GM19328 (cell line): ENCODE data around the gene ITGA1.
A peak's percentile ranks its signal among the peaks of the same experiment; 100 is the strongest.
"Not testable (repeated sequence)": the region's sequence is repeated elsewhere in the genome, so short reads cannot be mapped to it uniquely, and the experiment has no call there.

Experiments used
- ATAC-seq: cut with Tn5 transposase; IDR thresholded peaks from one replicate; pipeline ENCODE4 v1.9.1; 2021; ENCODE audit warnings: mild to moderate bottlenecking, moderate library complexity; ENCODE audit not compliant: unreplicated experiment

ITGA1 gene

GRCh38 chr5:52787600-52788504 is at the start of gene ITGA1, which contains the start of gene PELO:
Gene ITGA1, plus strand, starts transcription at chr5:52787916. Its CDS starts 438 bp downstream, at chr5:52788354.
Gene PELO, plus strand, starts transcription at chr5:52787916. Its CDS starts 12,479 bp downstream, at chr5:52800395.
- ATAC-seq, result peak; percentile 79

DNA sequence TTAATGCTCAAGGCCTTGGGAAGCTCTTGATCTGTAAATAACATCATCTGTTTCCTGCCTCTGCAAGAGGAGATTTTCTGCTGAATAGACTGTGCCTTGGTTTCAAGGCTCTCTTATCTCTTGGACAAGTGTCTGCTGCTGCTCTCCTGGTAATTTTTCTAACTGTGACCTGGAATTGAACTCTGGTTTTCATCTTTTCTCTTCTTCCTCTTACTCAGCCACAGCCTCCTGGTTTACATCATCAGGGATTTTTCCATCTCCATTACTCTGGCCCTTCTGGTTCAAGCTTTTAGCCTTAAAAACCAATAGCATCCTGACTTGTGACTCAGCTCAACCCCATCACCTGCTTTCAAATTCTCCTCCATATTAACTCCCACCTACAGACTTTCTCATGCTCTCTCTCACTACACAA is 49.6 kb upstream of the ITGA1 start:
- peak; percentile 47 for ATAC-seq

DNA sequence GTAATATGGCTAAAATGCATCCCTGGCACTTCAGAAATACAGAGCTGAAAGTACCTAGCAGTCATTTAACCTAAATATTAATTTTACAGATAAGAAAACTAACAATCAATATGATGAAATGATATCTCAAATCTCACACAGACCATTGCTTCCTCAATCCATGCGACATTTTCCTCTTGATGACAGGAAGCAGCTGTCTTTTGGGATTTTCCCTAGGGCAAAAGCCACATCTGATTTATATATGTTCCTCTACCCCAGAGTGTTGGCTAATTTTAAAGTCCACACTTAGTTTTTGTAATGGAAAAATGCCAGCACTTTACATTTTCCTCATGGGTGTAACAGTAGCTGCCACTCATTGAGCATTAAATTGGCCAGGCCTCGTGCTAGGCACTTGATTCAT is 47.7 kb upstream of the ITGA1 start:
- ATAC-seq, result no peak

DNA sequence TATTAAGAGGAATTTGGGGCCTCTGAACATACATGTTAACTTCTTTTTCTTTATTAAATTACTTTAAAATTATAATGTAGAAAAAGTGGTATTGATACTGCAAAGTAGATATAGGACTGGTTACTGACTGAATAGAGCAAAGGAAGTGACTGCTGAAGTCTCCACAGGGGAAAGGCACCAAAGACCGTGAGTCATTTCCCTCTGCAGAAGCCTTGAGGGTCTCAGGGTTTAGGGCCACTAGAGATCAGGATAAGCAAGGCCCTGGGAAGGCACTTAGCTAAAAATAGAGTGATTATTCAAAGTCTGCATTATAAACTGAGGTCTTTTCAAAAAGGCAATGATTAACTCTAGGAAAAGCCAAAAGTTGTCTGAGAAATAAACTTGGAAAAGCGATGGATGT is 44.7 kb upstream of the ITGA1 start:
- ATAC-seq, result no peak

DNA sequence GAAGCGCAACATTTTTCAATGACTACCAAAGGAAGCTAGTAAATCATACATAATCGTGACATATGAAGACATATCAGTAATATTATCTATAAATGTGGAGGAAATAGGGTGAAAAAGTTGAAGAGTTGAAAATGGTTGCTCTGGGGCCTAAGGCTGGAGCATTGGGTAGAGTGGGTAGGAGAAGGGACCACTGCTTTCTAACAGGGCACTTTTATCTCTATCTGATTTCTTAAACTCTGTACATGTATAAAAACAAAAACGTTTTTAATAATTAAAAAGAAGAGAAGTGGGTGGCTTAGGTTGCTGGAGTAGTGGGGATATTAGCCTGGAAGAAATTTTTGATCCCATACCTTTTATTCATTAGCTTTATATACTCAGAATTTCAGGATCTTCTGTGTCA is 44.2 kb upstream of the ITGA1 start:
- no peak for ATAC-seq

- ATAC-seq, result peak; percentile 66
These were observed 43.7 kb upstream of the ITGA1 start for GRCh38 chr5:52743970-52744369.

DNA sequence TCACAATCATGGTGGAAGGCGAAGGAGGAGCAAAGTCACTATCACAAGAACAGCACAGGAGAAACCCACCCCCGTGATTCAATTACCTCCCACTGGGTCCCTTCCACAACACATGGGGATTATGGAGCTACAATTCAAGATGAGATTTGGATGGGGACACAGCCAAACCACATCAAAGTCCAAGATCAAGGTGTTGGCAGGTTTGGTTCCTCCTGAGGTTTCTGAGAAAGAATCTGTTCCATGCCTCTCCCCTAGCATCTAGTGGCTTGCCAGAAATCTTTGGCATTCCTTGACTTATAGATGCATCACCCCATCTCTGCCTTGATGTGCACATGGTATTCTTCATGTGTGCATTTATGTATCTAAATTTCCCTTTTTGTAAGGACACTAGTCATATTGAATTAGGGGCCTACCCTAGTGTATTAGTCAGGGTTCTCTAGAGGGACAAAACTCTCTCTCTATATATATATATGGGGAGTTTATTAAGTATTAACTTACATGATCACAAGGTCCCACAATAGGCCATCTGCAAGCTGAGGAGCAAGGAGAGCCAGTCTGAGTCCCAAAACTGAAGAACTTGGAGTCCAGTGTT is 42.8 kb upstream of the ITGA1 start:
- ATAC-seq, result not testable (repeated sequence)

- ATAC-seq, result no peak
These were observed 41.2 kb upstream of the ITGA1 start for GRCh38 chr5:52746539-52746938.

DNA sequence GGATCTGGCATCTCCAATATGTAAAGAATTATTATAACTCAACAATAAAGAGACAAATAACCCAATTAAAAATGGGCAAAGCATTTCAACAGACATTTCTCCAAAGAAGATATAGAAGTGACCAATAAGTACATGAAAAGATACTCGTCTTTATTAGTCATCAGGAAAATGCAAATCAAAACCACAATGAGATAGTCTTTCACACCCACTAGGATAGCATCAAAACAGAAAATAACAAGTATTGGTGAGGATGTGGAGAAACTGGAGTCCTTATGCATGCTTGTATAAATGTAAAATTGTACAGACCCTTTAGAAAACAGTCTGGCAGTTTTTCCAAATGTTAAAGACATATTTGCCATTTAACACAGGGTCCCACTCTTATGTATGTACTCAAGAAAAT is 39.1 kb upstream of the ITGA1 start:
- ATAC-seq, result no peak

- ATAC-seq, result no peak
These were observed 38.0 kb upstream of the ITGA1 start for GRCh38 chr5:52749666-52750065.

DNA sequence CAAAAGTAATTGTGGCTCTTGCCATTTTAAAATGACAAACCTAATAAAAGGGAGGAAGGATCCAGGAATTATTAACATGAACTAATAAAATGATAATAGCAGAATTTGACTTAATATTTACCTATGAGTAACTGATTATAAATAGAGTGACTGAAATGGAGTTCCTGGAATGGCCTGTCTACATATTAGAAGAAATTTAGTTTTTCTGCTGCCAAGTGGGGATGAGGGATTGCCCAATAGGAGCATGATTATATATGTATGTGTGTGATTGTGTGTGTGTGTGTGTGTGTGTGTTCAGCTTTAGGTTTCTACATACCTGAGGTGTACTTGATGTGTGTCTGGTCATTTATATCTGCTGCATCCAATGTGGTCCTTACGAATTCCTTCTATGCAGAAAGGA is 36.6 kb upstream of the ITGA1 start:
- no peak for ATAC-seq

- ATAC-seq, result no peak
These were observed 33.7 kb upstream of the ITGA1 start for GRCh38 chr5:52754051-52754450.

- no peak for ATAC-seq
These were observed 30.2 kb upstream of the ITGA1 start for GRCh38 chr5:52757527-52757926.

DNA sequence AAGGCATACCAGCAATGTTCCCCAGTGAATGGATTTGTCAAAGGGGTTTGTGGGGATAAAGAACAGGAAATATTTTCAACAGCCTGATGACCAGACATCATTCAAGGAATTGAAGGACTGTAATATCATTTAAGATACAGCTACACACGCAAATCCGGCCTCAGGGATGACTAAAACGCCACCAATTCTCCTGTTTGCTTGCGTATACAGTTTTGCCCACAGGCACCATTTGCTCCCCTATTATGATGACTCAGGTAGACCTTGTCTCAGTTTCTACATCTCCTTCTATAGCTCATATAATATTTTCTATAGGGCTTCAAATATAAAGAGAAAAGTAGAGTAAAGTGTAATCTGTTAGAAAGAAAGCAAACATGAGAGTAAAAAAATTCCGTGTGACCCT is 29.7 kb upstream of the ITGA1 start:
- ATAC-seq, result no peak

- ATAC-seq, result no peak
These were observed 28.4 kb upstream of the ITGA1 start for GRCh38 chr5:52759331-52759730.

- ATAC-seq, result no peak
These were observed 26.9 kb upstream of the ITGA1 start for GRCh38 chr5:52760695-52761366.

- no peak for ATAC-seq
These were observed 20.4 kb upstream of the ITGA1 start for GRCh38 chr5:52767217-52767743.

DNA sequence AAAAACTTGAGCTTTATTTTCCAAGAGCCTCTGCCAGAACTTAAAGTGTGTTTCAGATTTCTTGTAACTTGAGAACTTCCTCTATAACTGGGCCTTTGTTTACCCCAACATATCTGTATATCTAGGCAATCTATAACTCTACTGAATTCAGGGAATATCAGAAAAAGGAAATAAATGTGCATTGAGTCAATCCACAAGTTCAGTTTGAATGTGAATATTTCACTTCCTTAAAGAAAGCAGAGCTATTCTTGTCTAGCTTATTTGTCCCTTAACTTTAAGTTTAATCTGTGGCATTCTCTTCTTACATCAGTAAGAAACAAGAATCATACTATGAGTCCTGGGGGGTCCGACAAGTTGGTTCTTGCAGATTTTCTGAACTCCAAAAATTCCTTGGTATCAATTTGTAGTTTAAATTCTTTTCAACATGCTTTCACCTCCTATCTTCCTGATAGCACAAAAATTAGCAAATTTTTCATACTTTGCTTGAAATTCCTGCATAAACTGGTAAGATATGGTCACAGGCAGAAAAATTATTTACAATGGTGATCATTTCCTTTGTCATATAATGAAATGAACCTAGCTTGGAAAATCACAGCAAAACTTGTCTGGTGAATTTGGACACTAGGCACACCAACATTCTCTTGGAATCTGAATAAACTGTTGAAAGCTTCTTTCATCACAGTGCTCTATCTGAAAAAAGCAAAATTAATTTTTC is 19.8 kb upstream of the ITGA1 start:
- no peak for ATAC-seq

DNA sequence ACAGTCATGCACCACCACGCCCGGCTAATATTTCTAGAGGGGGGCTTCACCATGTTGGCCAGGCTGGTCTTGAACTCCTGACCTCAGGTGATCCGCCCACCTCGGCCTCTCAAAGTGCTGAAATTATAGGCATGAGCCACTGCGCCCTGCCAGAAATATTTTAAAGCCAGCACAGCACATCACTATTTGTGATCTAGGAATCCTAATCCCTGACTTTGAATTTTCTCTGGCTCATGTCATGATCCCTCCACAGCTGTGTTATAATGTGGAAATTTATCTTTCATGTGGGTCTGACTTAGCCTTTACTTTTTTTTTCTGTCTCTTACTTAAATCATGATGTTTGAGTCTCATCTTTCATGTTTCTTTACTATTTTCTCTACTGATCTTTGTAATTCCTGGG is 18.7 kb upstream of the ITGA1 start:
- no peak for ATAC-seq

DNA sequence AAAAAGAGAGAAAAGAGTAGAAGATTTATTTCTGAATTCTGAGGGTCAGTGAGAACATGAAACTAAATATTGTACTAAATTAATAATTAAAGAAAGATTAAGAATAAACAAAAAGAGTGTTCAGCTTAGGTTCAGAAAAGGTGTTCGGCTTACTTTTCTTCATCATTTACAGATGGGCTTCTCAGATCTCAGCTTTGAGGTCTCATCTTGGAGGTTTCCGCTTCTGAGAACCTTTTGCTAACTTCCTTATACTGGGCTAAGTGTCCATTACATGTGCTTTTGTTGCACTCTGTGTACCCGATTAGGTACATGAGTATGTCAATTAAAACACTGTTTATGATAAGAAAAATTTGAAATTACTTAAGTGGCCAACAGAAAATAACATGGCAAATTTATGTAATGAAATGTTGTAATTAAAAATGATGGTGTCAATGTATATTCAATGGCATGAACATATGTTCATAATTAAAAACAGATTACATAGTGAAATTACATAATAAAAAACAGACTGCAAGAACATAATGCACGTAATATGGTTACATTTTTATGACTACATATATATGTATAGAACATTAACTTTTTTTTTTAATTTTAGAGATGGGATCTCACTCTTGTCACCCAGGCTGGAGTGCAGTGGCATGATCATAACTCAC is 17.3 kb upstream of the ITGA1 start:
- ATAC-seq, result no peak
